ENCODE results near the gene FCHSD2.
A peak's percentile ranks its signal among the peaks of the same experiment; 100 is the strongest.
"Not testable (repeated sequence)": the region's sequence is repeated elsewhere in the genome, so short reads cannot be mapped to it uniquely, and the experiment has no call there.

The FCHSD2 gene

DNA sequence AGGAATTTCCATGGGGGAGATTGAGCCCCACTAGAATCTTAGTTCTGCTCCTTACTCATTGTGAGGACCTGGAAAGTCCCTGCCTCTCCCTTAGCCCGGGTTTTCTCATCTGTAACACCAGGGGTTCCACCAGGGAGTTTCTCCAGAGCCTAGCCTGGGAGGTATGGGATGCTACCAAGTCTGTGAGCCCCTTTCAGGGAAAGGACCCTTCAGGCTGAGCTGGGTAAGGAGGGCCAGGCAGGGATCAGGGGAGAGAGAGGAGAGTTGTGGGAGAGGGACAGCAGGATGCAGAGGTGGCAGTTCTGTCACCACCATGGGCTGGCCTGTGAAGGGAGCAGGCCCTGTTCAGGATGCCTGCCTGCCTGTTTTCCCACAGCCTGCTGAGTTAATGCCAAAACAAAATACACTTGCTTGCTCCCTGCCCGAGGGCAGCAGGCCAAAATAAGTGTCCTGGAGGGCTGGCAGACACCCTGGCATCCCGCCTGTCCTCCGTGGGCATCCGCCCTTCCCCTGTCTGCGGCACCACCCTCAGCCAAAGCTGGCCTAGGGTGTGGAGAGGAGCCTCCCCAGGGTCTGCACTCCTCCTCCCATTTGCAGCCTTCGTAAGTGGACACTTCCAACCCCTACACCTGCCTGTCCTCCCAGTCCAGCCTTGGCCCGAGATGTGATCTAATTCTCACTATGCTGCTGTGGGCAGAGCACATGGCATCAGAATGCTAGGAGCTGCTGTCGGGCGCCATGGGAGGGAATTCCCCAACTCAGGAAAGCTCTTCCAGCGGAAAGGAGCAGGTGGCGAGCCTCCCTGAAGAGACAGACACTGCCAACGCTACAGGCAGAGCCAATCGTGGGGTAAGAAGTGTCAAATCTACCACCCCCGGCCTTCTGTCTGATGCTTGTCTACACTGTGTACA is 5.9 kb upstream of the FCHSD2 start:
- DNase-seq: no peak

DNA sequence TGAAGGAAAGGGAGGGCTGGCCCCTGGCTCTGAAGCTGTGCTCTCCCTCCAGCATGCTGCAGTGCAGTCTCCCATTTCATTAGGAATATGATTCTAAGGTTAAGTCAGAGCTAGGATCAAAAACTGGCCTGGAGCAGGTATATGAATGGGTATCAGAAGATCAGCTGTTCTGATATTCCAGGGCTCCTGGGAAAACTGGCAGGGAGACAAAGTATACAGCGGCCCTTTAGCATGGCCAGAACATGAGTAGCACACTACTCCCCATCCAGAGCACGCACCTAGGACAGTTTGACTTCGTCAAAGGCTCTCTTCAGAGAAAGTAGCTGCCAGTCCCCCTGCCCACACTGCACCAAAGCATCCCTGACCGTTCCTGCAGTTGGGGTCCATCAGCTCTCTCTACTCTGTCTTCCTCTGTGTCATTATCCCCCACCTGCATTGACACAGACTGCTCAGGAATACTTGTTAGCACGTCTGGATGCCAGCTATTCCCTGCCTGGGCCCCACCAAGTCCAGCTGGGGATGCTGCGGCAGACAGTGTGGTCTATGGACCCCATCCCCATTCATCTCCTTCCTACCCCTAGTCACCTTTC is 4.0 kb upstream of the FCHSD2 start:
- DNase-seq: no peak

DNA sequence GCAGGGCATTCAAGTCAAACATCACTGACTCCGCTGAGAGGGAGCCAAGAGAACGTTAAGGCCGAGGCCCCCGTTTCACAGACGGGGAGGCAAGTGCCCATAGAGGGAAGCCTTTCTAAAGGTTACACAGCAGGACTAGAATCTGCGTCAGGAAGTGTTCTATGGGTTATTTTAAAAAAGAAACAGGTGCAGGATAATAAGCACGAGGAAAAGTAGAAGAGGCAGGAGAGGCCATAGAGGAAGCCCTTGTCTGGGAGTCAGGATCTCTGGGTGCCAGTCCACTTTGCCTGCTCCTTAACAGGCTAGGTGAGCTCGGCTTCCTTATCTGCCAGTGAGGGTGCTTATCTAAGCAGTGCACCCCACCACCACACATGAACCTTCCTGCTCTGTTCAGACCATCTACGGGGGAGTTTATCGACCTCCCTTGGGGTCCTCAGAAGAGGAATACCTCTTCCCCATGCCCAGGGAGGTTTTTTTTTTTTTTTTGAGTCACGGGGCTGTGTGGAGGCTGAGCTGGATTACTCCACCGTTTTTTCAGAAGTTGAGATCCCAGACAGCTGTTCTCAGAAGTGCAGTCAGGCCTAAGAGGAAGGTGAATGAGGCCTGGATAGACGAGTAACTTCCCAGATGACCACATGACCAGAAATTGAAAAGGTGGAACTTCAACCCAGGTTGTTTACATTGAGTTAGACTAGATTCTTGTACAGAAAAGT is 1.2 kb upstream of the FCHSD2 start:
- no peak for DNase-seq

DNA sequence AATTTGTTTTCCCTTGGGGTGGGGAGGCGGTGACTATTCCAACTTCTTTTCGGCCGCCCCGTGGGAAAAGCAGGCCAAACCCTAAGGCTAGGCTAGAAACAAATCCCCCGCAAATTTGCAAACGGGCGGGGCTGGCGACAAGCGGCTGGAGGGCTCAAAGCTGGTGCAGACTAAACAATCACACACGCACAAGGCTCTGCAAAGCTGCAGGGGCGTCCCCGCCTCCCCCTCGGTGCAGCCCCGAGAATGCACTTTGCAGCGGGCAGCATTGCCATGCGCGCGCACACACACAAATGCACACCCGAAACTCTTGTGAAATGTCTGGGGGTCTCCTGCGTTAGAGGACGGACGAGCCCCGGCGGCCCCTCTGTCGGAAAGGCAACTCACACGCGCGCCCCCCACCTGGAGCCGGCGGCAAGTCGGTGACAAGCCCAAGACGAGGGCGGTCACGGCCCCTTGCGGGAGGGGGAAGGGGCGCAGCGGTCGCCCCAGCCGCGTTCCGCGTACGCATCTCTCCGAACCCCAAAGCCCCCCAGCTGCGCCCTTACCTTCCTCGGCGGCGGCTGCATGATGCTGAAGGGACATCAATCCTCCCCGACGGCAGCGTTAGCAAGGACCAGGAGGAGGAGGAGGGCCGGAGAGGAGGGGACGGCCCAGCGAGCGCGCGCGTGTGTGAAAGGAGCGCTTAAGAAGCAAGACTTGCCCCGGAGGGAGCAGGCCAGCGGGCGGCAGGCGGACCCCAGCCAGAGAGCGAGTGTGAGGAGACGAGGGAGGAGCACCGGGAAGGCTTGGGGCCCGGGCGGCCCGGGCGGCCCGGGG is 600 bp downstream of the FCHSD2 start:
- DNase-seq: peak; percentile 52

DNA sequence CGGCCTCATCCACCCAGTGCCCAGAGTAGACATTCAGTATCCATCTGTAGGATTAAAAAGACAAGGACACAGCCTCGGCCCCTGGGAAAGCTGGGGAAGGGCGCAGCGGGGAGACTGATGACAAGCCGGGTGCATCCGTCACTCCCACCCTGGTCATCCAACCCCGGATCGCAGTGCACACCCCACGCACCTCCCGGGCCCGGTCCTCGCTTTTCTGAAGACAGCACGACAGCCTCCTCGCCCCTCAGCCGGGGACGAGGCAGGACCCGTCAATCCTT is 1.1 kb downstream of the FCHSD2 start:
- DNase-seq: peak; percentile 3

DNA sequence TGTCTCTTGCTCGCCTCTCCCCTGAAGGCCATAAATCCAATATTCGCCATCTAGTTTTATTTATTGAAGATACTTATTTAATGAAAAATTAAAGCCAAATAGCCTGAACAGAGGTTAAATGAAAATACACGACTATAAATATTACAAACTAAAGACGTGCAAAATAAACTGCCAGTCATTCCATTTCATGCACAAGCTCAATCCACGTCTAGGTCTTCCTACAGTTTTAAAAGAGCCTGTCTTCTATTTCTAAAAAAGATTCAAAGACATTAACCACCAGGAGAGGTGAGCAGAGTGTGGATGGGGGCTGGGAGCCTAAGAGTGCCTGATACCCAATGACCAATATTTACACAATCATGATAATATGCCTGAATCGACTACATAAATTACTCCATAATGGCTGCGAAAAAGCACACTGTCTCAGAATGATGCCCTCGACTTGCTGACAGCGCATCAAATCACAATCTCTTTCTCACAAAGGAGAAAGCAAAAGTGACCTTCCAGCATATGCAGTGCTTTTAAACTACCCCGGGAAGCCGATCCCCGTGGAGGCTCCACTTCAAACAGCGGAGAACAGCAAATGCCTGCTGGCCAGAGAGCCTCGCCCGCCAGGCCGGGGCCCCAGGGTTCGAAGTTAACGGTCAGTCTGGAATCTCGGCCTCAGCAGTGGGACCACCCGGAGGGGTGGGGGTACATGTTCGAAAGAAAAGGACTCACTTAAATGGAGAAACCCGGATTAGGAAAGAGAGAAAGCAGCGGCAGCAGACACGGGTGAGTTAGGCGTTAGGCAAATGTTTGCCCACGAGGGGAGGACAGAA is 1.7 kb downstream of the FCHSD2 start:
- peak; percentile 3 for DNase-seq

DNA sequence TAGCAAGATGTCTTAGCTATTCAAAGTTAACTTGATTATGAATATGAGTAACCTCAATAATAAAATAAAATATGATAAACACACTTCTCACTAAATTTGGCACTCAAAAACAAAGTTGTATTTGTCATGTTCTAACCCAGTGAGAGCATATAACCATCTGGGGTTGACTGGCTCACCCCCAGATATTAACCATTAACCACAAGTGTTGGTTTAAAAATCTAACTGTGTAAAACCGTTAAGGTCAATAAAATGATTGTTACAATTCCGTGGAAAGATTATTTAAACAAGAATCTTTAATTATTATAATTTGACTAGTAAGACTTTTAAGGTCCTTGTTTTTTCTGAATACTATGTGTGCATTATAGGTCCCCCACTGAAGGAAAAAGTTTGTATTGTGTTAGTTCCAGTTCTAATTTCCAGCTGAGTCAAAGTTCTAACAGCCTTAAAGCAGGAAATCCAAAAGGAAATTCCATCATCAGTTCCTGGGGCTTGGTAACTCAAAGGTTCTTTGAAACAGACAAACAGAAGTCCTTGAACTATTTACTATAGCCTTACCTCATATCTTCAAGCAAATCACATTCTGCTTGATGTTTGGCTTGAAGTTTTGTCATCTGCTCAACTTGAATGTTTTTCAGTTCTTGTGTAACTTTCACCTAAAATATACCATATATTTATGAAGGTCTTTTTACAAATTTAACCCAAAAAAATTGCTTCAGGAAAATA is 2.5 kb downstream of the FCHSD2 start:
- no peak for DNase-seq

DNA sequence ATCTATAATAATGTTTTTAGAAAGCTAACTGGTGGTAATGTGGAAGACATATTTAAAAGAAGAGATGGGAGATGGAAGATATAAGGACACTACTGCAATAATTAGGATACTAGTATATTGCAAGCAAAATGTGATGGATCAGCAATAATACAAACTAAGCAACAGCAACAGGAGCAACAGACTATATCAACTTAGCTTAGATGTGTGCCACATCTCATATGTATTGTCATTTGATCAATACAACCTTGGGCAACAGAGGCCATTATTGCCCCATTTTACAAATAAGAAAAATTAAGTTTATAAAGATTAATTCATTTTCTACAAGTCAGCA is 4.2 kb downstream of the FCHSD2 start:
- DNase-seq: no peak

DNA sequence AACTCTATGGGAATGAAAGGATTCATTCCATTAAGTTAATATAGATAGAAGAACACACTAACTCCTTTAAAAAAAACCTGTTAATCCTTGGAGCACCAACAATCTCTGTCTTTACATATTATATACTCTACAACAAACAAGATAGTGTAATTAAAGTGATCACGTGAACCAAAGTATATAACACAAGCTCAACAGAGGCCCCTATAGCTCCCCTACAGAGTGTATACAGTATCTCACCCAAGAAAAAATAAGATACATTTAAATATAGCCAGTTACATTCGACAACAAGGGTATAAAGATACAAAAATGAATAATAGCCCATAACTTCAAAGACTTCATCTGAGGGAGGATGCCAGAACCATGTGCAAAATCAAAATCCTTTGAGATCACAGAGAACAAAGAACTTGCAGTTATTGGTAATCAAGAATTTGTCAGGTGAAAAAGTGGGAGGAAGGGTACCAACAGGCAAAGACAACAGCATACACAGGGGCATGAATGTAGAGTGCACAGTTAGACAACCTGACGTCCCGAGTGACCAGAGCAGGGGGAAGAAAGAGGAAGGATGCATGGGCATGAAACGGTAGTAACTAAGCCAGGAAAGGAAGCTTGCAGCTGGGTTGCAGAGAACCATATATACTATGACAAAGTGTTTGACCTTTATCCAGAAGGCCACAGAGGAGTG is 4.7 kb downstream of the FCHSD2 start:
- no peak for DNase-seq

DNA sequence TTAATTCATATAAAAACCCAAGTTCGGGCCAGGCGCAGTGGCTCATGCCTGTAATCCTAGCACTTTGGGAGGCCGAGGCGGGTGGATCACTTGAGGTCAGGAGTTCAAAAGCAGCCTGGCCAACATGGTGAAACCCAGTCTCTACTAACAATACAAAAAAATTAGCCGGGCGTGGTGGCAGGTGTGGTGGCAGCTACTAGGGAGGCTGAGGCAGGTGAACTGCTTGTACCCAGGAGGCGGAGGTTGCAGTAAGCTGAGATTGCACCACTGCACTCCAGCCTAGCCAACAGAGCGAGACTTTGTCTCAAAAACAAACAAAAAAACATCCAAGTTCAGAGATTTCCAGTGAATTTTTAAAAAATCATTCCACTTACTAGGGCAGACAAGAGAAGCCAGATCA is 5.4 kb downstream of the FCHSD2 start:
- not testable (repeated sequence) for DNase-seq

DNA sequence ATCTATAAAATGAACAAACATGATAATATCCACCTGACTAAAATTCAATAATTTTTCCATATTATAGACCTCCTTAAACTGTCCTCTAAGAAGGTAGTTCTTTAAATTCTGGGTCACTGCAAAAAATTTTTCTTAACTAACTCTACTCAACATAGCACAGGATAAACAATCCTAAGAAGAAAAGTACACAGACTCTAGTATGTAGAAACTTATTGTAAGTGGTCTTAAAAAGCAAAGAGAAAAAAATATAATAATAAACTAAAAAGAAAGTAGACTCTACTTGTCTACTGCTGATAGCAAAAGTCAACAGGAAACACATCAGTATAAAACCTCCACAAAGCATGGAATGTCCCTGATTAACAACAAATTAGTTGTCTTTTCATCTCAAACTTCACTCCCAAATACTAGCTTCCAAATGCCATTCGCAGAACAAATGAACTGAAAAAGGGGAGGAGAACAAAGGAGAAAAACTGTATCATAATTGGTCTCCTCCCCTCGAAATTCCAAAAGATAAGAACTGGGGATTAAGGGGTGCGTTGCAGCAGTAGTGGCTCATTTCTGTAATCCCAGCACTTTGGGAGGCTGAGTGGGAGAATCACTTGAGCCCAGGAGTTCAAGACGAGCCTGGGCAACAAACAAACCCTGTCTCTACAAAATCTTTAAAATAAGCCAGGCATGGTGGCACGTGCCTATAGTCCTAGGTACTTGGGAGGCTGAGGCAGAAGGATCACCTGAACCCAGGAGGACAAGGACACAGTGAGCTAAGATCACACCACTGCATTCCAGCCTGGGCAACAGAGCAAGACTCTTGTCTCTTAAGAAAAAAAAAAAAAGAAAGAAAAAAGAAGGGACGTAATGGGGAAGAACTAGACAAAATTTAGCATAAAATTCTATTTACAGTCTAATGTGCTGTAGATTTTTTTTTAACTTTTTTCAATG is 6.5 kb downstream of the FCHSD2 start:
- no peak for DNase-seq

DNA sequence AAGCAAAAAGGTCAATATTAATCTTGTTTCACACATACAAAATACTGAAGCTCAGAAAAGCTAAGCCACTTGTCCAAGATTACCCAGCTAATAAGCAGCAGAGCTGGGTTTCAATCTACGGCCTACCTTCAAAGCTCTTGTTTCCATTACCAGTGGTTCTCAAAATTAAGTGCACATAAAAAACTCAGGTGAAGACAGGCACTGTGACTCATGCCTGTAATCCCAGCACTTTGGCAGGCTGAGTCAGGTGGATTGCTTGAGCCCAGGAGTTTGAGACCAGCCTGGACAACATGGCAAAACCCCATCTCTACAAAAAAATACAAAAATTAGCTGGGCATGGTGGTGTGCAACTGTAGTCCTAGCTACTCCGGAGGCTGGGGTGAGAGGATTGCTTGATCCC is 9.8 kb downstream of the FCHSD2 start:
- not testable (repeated sequence) for DNase-seq

DNA sequence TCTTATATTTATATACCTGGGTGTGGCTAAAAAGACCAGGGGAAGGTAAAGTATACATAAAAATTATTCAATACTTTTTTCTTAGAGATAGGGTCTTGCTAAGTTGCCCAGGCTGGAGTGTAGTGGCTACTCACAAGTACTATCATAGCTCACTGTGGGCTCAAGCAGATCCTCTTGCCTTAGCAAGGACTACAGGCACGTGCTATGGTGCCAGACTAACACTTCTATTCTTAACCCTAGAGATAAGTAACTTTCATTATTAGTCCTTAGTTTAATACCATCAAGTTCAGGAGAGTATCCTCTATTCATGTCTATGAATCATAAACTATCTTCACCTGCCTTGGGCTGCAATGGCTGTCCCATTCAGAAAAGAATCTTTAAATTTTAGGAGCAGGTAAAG is 11.9 kb downstream of the FCHSD2 start:
- no peak for DNase-seq

DNA sequence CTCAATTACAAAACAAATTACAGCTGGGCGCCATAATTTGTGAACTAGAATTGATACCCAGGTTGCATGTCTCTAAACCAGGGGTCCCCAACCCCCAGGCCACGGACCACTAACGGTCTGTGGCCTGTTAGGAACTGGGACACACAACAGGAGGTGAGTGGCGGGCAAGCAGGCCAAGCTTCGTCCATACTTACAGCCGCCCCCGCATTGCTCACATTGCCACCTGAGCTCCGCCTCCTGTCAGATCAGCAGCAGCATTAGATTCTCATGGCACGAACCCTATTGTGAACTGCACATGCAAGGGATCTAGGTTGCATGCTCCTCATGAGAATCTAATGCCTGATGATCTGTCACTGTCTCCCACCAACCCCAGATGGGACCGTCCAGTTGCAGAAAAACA is 12.9 kb downstream of the FCHSD2 start:
- DNase-seq: no peak

DNA sequence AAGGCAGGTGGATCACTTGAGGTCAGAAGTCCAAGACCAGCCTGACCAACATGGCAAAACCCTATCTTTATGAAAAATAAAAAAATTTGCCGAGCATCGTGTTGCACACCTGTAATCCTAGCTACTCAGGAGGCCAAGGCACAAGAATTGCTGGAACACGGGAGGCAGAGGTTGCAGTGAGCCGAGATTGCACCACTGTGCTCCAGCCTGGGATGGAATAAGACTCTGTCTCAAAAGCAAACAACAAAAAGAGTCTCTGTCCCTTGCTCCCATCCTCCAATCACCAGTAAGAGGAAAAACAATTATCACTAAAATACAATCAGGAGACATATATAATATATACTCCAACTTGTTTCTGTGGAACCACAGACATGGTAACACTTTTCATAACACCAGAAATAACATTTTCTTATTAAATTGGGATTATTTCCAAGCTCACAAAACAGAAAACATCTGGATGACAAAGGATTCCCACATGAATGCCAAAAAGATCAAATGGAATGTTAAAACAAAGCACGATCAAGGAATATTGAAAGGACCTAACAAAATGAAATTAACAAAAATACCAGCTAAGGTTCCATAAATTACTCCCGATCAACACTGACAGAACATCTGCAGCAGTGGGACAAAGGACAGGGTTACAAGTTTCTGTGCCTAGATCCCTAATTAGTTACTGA is 15.2 kb downstream of the FCHSD2 start:
- DNase-seq: no peak

DNA sequence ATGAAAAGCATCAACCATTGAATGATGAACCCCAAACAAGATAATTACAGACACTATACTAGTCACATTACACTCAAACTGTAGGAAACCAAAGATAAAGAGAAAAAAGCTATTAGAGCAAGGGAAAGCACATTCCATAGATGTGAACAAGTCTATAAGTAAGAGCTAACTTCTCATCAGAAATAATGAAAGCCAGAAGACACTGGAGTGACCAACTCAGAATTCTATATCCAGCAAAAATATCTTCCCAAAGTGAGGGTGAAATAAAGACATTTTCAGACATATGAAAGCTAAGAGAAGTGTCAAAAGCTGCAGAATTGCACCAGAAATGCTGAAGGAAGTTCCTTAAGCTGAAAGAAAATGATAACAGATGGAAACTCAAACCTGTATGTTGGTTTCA is 17.3 kb downstream of the FCHSD2 start:
- DNase-seq: no peak

DNA sequence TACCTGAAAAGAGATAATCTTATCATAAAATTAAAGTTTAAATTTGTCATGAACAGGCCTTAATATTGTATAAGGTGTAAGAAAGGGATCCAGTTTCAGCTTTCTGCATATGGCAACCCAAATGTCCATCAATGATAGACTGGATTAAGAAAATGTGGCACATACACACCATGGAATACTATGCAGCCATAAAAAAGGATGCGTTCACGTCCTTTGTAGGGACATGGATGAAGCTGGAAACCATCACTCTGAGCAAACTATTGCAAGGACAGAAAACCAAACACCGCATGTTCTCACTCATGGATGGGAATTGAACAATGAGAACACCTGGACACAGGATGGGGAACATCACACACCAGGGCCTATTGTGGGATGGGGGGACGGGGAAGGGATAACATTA is 18.2 kb downstream of the FCHSD2 start:
- DNase-seq: not testable (repeated sequence)

DNA sequence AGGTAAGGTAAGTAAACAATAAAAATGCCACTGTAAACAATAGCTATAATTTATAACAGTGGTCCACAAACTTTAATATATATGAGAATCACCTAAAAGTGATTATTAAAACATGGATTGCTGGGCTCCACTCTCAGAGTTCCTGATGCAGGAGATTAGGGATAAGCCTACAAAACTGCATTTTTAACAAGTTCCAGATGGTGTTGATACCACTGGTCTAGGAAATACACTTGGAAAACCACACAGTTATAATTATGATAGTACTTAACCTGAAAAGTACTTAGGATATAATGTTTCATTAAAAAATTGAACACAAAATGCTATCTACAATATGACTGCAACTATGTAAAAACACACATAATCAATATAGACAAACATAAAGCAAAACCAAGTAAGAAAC is 20.4 kb downstream of the FCHSD2 start:
- no peak for DNase-seq

DNA sequence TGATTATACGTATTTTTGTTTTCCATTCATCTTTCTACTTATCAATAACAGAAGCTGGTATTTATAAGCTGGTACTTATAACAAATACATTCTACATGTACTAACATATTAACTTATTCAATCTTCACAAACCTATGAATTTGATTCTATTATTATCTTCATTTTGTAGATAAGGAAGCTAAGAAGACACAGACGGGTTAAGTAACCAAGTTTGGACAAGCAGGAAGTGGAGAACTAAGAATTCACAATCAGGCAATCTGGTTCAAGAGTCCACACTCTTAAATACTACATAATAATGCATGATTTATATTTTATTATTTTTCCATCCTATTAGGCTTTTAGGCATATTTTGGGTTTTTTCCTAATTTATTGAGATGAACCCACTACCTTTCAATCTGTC is 25.0 kb downstream of the FCHSD2 start:
- no peak for DNase-seq

All from central memory CD4-positive, alpha-beta T cell (primary cell).